HK-2 (cell line): Measurements from ENCODE around the gene CCR9.

Source experiments
- DNase-seq: peaks from one replicate; pipeline ENCODE4 v3.0.0-alpha.2; 2018; ENCODE audit not compliant: unreplicated experiment

Gene CCR9

GRCh38 chr3:45872569-45872968 lies 13.8 kb upstream of the CCR9 start:
- DNase-seq, result no peak

DNA sequence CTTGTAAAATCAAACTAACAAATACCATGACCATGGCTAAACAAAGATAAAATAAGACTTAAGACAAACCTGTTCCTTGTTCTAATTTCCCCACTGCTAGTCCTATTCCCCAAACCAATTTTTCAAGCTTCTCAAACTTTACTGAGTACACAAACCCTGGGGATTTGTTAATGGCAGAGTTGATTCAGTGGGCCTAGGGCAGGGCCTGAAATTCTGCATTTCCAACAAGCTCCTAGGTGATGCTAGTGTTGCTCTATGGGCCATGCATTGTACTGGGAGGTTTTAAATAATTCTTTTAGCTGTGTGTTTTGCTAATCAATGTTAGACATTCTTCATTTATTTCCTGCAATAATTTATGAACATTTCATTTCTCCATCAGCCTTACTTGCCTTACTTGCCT lies 13.3 kb upstream of the CCR9 start:
- DNase-seq, result no peak

DNA sequence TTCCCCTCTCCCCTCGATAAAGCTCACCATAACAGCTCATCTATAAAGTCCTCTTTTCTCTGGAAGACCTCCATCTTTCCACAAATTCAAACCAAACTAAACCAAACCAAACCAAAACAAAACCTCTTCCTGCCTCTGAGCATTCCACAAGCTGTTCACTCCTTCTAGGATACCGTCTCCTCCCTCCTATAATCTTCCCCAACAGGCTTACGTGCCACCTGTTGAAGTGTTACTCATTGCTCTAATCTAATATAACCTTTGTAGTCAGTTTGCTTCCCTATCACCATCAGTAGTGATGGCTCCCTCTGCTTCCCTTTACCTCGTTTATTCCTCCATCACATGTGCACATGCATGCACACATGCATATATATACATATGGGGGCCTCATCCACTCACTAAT lies 12.7 kb upstream of the CCR9 start:
- no peak for DNase-seq

GRCh38 chr3:45874677-45875346 lies 11.5 kb upstream of the CCR9 start:
- no peak for DNase-seq

DNA sequence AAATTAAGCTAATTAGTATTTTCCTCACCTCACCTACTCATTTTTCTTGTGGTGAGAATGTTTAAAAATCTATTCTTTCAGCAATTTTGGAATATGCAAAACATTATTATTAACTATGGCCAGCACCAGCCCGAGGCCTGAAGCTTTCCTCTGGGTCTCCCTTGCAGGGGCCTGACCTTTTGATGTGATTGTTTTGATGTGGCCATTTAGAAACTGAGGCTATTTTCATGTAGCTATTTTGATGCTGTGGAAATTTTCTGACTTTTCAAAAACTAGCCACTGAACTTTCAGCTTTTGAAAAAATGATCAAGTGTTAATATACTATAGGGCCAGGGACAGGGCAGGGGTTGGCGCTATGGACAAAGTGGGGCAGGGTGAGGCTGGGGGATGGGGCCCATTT lies 8.2 kb upstream of the CCR9 start:
- DNase-seq, result no peak

GRCh38 chr3:45880725-45881077 lies 5.6 kb upstream of the CCR9 start:
- no peak for DNase-seq

- no peak for DNase-seq
These were observed 5.0 kb upstream of the CCR9 start for GRCh38 chr3:45881078-45882022.

DNA sequence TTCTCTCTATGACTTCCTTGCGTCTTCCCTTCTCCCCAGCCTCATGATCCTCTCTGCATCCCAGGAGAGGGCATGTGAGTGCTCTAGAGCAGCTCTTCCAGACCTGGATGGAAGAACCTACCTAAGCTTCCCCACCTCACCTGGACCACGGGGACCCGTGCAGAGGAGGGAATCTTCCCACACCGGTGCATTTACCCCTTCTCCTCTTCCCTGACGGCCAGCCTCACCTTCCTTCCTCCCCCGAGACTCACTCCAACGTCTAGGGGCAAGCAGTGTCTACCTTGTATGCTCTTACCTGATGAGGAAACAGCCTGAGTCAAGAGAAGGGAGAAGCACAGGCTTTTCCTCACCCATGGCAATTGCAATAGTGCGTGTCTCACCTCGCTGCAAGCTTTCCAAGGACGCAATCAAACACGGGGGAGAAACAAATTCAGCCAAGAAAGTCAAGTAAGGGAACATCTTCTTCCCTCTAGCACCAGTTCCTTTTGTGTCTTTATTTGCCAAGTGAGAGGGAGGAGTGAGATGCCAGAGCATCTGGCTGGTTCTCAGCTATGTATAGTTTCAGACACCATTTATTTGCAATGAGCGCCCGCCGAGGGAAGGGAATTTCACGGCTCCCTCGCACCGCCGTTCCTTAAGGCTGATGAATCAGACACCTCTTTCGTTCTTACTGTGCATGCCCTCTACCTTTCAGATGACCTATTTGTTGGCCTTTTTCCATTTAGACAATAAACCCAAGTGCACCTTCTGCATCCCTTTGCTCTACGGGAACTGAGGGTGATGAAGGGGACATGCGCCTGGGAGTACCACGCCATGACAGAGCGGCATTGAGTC lies 1.8 kb upstream of the CCR9 start:
- DNase-seq, result no peak

DNA sequence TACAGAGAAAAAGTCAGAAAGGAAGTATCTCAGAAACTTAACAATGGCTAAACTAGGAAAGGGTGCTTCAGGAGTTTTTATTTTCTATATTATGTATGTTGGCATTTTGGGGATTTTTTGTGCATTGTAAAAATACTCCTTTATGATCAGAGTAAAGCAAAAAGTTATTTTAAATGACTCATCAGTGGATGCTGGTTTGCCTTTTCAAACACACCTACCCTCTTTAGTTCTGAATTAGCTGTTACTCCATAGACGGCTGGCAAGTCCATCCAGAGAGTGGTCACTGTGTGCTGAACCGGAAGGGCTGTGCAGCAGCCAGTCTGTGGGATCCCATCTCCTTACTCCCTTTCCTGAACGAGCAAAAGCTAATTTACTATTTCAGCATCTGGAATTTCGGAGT lies 942 bp downstream of the CCR9 start:
- DNase-seq, result no peak

- no peak for DNase-seq
These were observed 1.6 kb downstream of the CCR9 start for GRCh38 chr3:45887759-45888511.

- DNase-seq, result no peak
These were observed 3.0 kb downstream of the CCR9 start for GRCh38 chr3:45889337-45889736.

DNA sequence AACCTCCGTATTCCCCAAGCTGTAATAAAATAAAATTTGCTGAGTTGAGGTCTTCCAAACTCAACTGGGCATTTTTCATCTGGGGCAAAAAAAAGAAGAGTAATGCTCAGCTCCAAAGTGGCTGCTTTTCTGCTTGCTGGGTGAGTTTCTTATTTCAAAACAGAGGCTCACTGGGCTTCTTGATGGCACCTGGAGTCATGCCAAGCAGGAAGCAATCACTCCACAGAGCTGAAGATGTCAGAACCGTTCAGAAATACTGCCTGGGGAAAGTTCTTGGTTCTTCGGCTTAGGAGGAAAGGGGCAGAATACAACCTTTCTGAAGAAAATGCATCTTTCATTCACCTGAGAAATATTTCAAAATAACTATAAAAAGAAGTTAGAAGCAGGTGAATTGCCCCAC lies 4.1 kb downstream of the CCR9 start:
- no peak for DNase-seq

GRCh38 chr3:45892161-45892560 lies 5.8 kb downstream of the CCR9 start:
- DNase-seq, result no peak

GRCh38 chr3:45894015-45894414 lies 7.7 kb downstream of the CCR9 start:
- DNase-seq, result no peak

- DNase-seq, result no peak
These were observed 9.5 kb downstream of the CCR9 start for GRCh38 chr3:45895686-45896468.

DNA sequence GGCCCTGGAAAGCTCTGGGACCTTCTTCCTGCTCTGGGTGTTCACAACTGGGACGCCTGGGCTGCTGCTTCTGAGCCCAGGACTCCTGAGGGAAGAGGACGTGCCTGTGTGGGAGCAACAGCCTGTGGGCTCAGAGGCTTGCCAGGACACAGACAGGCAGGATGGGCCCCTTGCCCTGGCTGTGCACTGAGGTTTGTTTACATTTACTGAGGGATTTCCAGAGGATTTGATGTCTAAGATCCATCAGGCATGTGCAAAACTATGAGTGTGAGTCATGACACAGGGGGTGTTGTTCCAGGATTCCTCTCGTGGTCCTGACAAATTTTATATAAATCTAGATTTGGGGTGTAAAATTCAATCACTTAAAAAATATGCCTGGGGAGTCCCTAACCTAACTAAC lies 10.6 kb downstream of the CCR9 start:
- DNase-seq, result no peak

GRCh38 chr3:45904931-45905330 lies 18.6 kb downstream of the CCR9 start:
- DNase-seq, result no peak

- no peak for DNase-seq
These were observed 19.4 kb downstream of the CCR9 start for GRCh38 chr3:45905755-45906154.

GRCh38 chr3:45906681-45907407 lies 20.5 kb downstream of the CCR9 start:
- DNase-seq, result no peak
